GM21526 (cell line): Measurements from ENCODE around the gene FSTL1.

Experiments
- ATAC-seq: cut with Tn5 transposase; IDR thresholded peaks from one replicate; pipeline ENCODE4 v1.9.1; 2021; ENCODE audit warnings: moderate library complexity; ENCODE audit not compliant: unreplicated experiment, low FRiP score

Gene FSTL1

GRCh38 chr3:120450600-120451271 lies at the start of gene FSTL1:
Gene FSTL1, minus strand, starts transcription at chr3:120450992. Its CDS starts 246 bp downstream, at chr3:120450746.
- ATAC-seq, result no peak

DNA sequence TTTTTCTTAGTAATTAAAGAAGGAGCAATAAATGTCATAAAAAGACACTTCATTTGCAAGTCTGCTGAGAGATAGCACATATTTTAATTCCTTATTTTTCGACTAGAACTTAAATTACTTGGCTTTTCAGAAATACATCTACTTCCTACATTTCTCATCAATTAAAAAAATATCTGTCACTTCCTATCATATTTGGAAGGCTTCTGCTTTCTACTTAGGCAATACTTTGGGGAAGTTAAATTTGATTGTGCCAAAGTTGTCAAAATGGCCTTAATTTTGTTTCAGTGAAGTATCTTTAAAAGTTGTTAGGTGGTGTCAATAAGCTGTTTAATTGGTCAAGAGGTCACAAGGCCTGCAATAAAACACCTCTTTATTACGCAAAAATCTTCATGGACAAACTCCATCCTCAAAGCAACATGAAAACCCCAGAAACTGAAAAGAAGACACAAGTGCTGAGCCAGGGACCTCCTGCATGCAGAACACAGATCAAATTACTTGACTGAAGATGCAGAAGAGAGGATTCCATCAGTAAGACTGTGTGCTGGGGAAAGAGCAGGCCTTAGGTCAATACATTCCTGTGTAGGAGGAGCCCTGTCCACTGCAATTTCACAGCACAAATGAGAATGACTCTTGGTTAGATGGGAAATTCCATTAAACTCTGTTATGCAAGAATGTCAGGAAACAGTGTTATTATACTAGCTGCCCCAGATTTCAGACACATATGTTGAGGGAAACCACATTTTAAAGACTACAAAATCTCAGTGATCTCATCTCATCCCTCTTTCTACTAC lies 48.0 kb upstream of the FSTL1 start:
- no peak for ATAC-seq

- ATAC-seq, result no peak
These were observed 47.0 kb upstream of the FSTL1 start for GRCh38 chr3:120497818-120498217.

GRCh38 chr3:120497336-120497735 lies 46.5 kb upstream of the FSTL1 start:
- no peak for ATAC-seq

- ATAC-seq, result no peak
These were observed 45.6 kb upstream of the FSTL1 start for GRCh38 chr3:120496278-120497002.

GRCh38 chr3:120495809-120496208 lies 45.0 kb upstream of the FSTL1 start:
- no peak for ATAC-seq

DNA sequence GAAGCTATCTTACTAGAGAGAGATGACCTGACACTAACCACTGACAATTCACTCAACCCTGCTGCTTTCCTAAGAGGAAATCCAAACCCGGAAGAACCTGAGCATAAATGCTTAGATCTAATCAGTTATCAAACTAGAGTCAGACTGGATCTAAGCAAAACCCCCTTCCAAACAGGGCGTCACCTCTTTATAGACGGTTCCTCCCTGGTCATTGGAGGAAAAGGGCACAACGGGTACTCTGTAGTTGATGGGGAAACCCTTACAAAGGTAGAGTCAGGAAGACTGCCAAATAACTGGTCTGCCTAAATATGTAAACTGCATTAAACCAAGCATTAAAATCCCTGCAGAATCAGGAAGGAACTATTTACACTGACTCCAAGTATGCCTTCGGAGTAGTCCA lies 41.3 kb upstream of the FSTL1 start:
- no peak for ATAC-seq

GRCh38 chr3:120489421-120489820 lies 38.6 kb upstream of the FSTL1 start:
- ATAC-seq, result no peak

DNA sequence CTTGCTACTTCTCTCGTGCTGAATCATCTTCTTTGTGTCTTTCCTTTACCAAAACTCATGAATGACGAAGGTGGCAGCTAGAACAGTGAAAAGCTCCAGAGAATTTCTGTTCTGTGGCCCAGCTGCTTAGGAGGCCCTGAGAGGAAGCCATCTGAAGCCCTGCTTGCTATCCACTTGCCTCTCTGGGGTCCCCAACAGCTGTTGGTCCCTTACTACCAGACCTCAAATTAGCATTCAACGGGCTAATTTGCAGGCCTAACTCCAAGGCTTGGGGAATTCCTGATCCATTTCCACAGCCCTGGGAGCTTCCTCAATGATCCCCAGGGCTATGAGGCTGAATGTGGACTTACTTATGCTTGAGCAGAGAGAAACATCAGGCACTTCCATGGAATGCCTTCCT lies 37.5 kb upstream of the FSTL1 start:
- no peak for ATAC-seq

GRCh38 chr3:120487191-120487650 lies 36.4 kb upstream of the FSTL1 start:
- ATAC-seq, result no peak

GRCh38 chr3:120481081-120481480 lies 30.3 kb upstream of the FSTL1 start:
- no peak for ATAC-seq

DNA sequence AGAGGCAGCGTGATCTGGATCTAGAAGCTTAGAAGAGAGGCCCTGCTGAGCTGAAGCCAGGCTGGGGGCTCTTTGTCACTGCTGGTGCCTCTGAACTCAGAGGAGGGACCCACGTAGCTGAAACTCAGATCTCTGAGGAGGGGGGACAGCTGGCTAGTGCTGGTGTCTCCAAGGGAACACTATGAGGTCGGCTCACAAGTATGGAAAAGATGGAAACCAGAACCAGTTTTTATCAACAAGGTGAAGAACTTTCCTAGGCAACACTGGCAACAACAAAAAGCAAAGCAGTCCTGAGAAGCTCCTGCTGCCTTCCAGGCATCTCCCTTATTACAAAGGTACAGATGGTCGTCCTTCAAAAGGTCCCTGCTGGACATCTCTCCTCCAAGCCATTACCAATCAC lies 27.0 kb upstream of the FSTL1 start:
- no peak for ATAC-seq

GRCh38 chr3:120475722-120476377 lies 25.1 kb upstream of the FSTL1 start:
- no peak for ATAC-seq

- ATAC-seq, result no peak
These were observed 23.3 kb upstream of the FSTL1 start for GRCh38 chr3:120473896-120474675.

DNA sequence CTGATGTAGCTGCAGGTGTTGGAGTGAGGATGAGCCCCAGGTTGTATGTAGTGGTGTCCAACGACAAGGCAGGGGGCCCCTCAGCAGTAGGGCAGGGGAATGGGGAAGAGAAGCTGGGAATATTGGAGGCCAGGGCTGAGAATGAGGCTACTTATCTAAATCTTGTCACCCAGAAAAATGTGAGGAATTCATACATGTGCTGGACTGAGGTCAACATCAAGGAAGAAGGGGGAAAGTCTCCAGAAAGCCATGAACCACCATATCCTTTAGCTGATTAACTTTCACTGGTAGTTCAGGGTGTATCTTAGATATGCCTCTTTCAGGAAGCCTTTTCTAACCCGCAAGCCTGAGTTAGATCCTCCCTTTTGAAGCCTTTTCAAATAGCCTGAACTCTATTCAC lies 22.6 kb upstream of the FSTL1 start:
- ATAC-seq, result no peak

DNA sequence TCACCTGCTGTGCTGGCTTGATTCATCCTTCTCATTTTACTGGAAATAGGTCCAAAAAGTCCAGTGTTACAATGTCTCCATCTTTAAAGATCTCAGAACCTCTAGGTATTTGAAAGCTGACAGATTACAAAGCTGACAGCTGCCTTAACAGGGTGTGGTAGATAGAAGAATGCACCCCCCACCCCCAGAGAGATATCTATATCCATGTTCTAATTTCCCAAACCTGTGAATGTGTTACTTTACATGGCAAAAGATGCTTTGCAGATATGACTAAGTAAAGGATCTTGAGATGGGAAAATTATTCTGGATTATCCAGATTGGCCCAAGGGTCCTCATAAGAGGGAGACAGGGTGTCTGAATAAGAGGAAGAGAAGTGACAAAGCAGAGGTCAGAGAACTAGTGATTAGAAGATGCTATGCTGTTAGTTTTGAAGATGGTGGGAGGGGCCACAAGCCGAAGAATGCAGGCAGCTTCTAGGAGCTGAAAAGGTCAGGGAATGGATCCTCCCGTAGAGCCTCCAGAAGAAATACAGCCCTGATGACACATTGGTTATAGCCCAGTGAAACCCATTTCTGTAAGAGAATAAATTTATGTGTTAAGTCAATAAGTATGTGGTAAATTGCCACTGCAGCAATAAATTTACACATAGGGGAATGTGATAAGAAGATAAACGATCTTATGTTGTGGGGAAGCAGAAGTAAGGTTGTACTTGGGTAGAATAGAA lies 21.5 kb upstream of the FSTL1 start:
- no peak for ATAC-seq

GRCh38 chr3:120471643-120472042 lies 20.9 kb upstream of the FSTL1 start:
- no peak for ATAC-seq

- no peak for ATAC-seq
These were observed 20.1 kb upstream of the FSTL1 start for GRCh38 chr3:120470870-120471269.

GRCh38 chr3:120469882-120470301 lies 19.1 kb upstream of the FSTL1 start:
- no peak for ATAC-seq
